ENCODE data around the gene C19orf25. TPM values are rescaled to one million over a fixed set of nuclear protein-coding genes. Genes with fewer than 3 reads are reported as not detected.
"Not testable (repeated sequence)": the region's sequence is repeated elsewhere in the genome, so short reads cannot be mapped to it uniquely, and the experiment has no call there.

The C19orf25 gene
- total RNA-seq, 1 experiment from 2014 or later = 86.7 TPM

- in situ Hi-C loops (cut with HindIII; ENCODE audit: low sequenced_read_pairs); DNase-seq (ENCODE audit: low spot score): not testable (repeated sequence)
These were observed 39.2 kb downstream of the C19orf25 start for GRCh38 chr19:1439525-1440417.

- in situ Hi-C loops (cut with HindIII; ENCODE audit: low sequenced_read_pairs) = no loop called here
- DNase-seq (ENCODE audit: low spot score) = no peak
These were observed 40.1 kb downstream of the C19orf25 start for GRCh38 chr19:1438933-1439354.

- DNase-seq (ENCODE audit: low spot score) = peak; percentile 92
- in situ Hi-C loops (cut with HindIII; ENCODE audit: low sequenced_read_pairs) = no loop called here
These were observed 40.7 kb downstream of the C19orf25 start, which contains the start of gene RPS15 for GRCh38 chr19:1438035-1438932. TSS of gene RPS15 (plus strand) at chr19:1438396. CDS start at chr19:1438426, 30 bp downstream.

GRCh38 chr19:1437609-1438008 is 41.4 kb downstream of the C19orf25 start:
- in situ Hi-C loops (cut with HindIII; ENCODE audit: low sequenced_read_pairs) = no loop called here
- DNase-seq (ENCODE audit: low spot score) = no peak

DNA sequence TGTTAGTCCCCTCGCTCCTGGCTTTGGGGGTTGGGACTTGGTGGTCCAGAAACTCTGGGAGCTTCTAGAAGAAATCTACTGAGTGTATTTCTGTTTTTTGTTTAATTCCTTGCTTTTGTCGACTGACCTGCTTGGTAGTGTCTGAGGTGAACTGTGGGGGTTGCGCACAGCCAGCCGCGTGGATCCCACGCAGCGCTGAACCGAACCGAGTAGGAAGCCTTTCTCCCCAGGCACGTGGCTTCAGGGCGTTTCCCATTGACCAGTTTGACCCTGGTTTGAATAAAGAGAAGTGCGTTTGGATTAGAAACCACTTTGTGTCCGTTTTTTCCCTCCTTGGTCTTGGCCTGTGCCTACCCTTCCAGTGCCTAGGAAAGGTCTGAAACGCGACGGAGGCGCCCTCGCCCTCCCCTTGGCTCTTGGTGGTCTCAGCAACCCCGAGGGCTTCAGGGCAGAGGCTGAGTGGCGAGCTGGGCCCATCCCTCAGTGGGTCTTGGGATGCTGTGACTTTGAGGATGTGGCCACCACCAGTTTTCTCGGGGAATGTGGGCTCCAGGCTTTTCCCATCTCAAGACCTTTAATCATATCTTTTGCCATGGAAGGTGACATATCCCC is 43.5 kb downstream of the C19orf25 start:
- in situ Hi-C loops (cut with HindIII; ENCODE audit: low sequenced_read_pairs) = no loop called here

GRCh38 chr19:1434577-1435060 is 44.4 kb downstream of the C19orf25 start:
- no peak for DNase-seq (ENCODE audit: low spot score)
- in situ Hi-C loops (cut with HindIII; ENCODE audit: low sequenced_read_pairs) = no loop called here

More for the DNA sequence above, 43.5 kb downstream of the C19orf25 start:
- DNase-seq (ENCODE audit: low spot score) = no peak

- DNase-seq (ENCODE audit: low spot score) = no peak
- in situ Hi-C loops (cut with HindIII; ENCODE audit: low sequenced_read_pairs) = no loop called here
These were observed 45.0 kb downstream of the C19orf25 start for GRCh38 chr19:1434040-1434366.

DNA sequence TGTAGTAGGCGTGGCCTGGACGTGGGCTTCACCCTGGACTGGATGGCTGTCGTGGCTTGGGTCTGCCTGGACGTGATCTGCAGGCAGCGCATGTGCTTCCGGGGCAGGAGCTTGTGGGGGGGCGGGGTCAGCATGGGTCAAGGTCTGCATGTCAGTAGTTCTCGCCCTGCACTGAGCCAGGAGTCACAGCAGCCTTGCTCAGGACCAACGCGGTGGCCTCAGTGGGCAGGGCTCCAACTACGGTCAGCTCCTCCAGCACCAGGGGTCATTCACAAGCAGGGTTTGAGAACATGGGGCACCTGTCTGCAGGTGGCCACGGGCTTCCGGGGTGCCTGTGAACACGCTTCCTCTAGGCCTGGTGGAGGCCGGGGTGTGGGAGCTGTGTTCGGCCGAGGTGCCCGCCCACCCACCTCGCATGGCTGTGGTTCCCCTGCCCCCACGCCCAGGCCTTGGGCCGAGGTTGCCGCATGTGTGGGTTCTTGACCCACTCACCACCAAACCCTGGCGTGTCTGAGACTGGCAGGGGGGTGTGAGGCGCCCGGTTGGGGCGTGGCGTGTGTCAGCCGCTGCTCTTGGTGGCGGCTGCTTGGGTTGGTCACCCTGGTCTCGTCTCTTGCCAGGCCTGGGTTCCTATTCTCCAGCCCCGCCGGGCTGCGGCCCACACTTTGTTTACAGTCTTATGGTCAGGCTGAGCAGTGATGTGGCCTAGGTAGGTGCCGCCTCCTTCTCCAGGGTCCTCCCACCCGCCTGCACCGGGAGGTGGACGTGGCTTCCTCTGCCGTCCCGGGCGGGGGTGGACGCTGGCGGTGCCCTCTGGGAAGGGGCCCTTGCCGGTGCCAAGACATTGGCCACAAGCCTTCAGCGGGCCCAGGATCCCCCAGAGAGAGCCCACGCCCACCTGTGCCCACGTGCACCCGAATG is 45.6 kb downstream of the C19orf25 start:
- DNase-seq (ENCODE audit: low spot score) = no peak
- in situ Hi-C loops (cut with HindIII; ENCODE audit: low sequenced_read_pairs) = no loop called here

- in situ Hi-C loops (cut with HindIII; ENCODE audit: low sequenced_read_pairs) = no loop called here
- no peak for DNase-seq (ENCODE audit: low spot score)
These were observed 46.5 kb downstream of the C19orf25 start for GRCh38 chr19:1432507-1432887.

DNA sequence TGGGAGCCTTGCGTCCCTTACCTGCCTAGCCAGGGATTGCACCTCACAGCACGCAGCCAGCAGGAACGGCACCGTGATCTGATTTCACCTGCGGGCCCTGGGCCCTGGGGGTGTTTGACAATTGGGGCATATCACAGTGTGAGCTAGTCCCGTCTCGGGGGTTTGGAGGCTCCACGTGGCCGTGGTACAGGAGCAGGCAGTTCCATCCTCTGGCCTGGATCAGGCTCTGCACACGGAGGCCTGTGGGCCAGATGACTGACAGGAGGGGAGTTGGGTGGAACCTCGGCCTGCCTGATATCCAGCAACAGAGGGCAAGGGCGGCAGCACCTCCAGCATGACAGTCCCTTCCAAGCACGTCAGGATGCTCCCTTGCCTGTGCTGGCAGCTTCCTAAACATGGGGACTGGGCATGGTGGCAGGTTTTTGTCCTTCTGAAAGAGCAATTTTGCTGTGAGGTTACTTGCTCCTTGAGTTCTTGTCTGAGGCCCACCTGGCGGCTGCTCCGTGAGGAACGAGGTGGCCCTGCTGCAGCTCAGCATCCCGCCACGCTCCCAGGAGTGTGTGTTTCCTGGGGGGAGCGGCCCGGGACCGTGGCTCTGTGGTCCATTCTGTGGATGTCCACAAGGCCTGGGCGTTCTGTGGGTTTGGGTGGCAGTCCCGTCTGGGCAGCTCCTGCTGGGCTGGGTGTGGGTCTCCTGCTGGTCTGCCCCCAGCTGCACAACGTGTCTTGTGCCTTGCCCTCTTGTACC is 47.1 kb downstream of the C19orf25 start:
- DNase-seq (ENCODE audit: low spot score) = no peak
- in situ Hi-C loops (cut with HindIII; ENCODE audit: low sequenced_read_pairs) = no loop called here

DNA sequence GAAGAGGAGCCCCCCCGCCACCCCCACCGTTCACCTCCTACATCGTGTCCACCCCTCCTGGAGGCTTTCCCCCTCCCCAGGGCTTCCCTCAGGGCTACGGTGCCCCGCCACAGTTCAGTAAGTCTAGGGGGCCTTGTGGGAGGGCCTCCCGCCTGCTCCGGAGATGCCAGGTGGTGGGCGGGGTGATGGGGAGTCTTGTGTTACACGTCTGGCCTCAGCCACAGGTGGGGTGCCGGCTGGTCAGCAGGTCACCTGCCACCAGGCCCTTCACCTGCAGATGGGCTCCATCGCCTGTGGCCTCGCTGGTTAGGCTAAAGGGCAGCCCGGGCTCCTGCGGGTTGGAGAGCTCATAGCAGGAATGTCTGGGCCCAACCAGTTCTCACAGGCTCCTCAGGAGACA is 48.8 kb downstream of the C19orf25 start:
- DNase-seq (ENCODE audit: low spot score) = no peak
- in situ Hi-C loops (cut with HindIII; ENCODE audit: low sequenced_read_pairs) = no loop called here

DNA sequence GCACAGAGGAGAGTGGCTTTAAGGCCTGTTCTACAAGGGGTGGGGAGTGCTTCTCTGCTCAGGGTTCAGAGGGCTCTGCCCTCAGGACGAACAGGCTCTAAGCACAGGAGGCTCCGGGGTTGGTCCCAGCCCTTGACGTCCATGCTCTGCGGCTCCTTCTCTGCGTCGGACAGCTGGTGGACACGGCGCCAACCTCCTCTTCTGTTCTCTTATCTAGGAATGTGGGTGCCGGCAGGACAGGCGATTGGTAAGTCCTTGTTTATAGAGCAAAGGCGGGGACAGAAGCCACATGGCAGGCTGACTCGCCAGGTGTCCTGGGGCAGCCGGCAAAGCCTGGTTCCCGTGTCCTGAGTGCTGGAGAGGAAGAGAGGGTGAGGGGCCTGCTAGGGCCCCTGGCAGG is 49.3 kb downstream of the C19orf25 start:
- in situ Hi-C loops (cut with HindIII; ENCODE audit: low sequenced_read_pairs) = no loop called here
- peak; percentile 63 for DNase-seq (ENCODE audit: low spot score)

GRCh38 chr19:1428738-1429391 is 50.1 kb downstream of the C19orf25 start:
- in situ Hi-C loops (cut with HindIII; ENCODE audit: low sequenced_read_pairs) = no loop called here
- DNase-seq (ENCODE audit: low spot score) = peak; percentile 80

- in situ Hi-C loops (cut with HindIII; ENCODE audit: low sequenced_read_pairs) = no loop called here
- DNase-seq (ENCODE audit: low spot score) = peak; percentile 56
These were observed 51.6 kb downstream of the C19orf25 start for GRCh38 chr19:1427221-1427920.

DNA sequence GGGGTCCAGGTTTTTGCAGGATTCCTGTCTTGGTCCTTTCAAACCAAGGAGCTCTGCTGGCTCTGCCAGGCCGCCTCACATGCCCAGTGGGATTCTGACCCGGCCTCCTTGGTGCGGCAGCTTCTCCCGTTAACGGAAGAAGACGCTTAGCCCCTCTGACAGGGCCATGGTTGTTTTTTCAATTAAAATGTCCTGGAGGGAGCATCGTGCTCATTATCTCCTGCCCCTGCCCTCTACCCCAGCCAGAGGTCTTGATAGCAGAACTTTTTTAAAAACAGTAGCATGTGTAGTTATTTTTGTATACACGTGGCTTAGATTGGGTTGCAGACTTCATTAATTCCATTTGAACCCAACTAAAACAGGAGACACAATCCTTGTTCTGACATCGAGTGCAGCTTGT is 52.3 kb downstream of the C19orf25 start:
- in situ Hi-C loops (cut with HindIII; ENCODE audit: low sequenced_read_pairs) = no loop called here

DNA sequence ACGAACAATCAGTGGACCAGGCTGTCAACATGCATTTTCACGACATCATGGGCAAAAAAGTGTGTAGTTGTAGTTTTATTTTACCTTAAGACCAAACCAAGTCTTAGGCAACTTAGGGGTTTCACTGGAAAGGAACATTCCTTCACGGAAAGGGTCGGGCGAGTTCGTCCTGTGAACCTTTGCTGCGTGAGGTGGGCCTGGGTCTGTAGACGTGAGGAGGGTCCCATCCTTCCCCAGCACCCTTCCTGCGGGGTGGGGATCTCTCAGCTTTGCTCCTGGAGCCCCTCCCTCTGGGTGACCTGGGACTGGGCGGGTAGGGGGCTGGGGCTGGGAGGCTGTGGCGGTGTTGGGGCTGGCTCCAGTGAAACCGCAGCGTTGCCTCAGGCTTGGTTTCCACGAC is 53.1 kb downstream of the C19orf25 start:
- in situ Hi-C loops (cut with HindIII; ENCODE audit: low sequenced_read_pairs) = no loop called here
- no peak for DNase-seq (ENCODE audit: low spot score)

More for the DNA sequence above, 52.3 kb downstream of the C19orf25 start:
- no peak for DNase-seq (ENCODE audit: low spot score)

Measured in G401 (cell line).